ENCODE results near the gene REPS2. TPM values are rescaled to one million over a fixed set of nuclear protein-coding genes. Genes with fewer than 3 reads are reported as not detected.

REPS2 gene
- total and polyA plus RNA-seq, 9 of the 15 experiments (the other 6 are each of a cell fraction or from before 2014, with no cell fraction given), result 0.01 to 0.07 (median 0.01) TPM; not detected in 3

- TF ChIP-seq NR1H2 (CRISPR knock-in tag; IDR thresholded peaks at IDR 0.05), result no peak
Observed at GRCh38 chrX:16981980-16982379, 35.5 kb downstream of the REPS2 start (continued).

DNA sequence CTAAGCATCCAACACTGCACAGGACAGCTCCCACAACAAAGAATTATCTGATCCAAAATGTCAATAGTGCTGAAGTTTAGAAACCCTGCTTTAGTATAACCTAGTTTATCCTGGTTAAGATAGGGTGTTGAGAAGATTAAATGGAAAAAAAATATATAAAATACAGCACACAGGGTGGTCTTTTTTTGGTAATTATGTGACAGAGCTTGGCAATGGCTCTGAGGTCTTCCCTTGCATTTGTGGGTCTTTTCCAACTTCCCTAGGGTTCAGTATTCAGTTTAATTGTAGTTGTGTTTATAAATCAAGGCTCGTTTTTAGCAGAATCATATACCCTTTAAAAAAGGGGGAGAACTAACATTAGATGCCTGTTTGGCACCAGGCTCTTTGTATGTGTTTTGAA is 36.6 kb downstream of the REPS2 start:
- ATAC-seq, result no peak

More for the DNA sequence above, 36.6 kb downstream of the REPS2 start:
- WGBS (ENCODE audit: insufficient coverage, low coverage, missing lambda C conversion rate), result 0% methylated on average over 1 of the region's 1 CpG
- Histone ChIP-seq H3K9ac (ENCODE audit: insufficient read depth in 1 of 2, low read depth in 2 of 2, low read length in 2 of 2) (no peak overlapping the region), H3K36me3 (ENCODE audit: control insufficient read depth, insufficient read depth, low read length) (no peaks in the 10 kb centered on the region), H2AFZ (ENCODE audit: low read depth, low read length) (no peak overlapping the region), H4K20me1 (replicated peaks; ENCODE audit: control insufficient read depth, insufficient read depth, low read length) (no peaks in the 10 kb centered on the region), H3K79me2 (ENCODE audit: control insufficient read depth, insufficient read depth, low read length) (no peaks in the 10 kb centered on the region), H3K9me3 (replicated peaks; ENCODE audit: control insufficient read depth, insufficient read depth, low read depth, low read length) (no peaks in the 10 kb centered on the region), H3K27me3 (ENCODE audit: control insufficient read depth in 2 of 2, insufficient read depth in 2 of 2, low read length in 2 of 2) (no peaks in the 10 kb centered on the region), H3K4me3 (no peak overlapping the region), H3K9me1 (ENCODE audit: control insufficient read depth, insufficient read depth, low read length) (no peaks in the 10 kb centered on the region), H3K27ac (ENCODE audit: extremely low read depth, low read depth, low read length) (no peak overlapping the region), H3K4me2 (ENCODE audit: insufficient read depth, low read length) (no peak overlapping the region), H3K4me1 (replicated peaks in 1 of 2; ENCODE audit: control insufficient read depth in 2 of 2, insufficient read depth in 2 of 2, low read length in 2 of 2) (no peaks in the 10 kb centered on the region)
- DNase-seq (ENCODE audit: extremely low read depth in 1 of 4, low spot score in 3 of 4) (no peak), FAIRE-seq (no peak)
- TF ChIP-seq SREBF2 (CRISPR knock-in tag; IDR thresholded peaks at IDR 0.05), result no peak
- no peak for TF ChIP-seq RBM14 (IDR thresholded peaks at IDR 0.05; ENCODE audit: borderline replicate concordance, insufficient read depth, low read depth, low read length)
- no peak for TF ChIP-seq RBM39 (optimal IDR thresholded peaks at IDR 0.05; ENCODE audit: low read depth, low read length)
- TF ChIP-seq MAFK (IDR thresholded peaks at IDR 0.05; ENCODE audit: low read length), result no peak
- no peak for TF ChIP-seq ZBTB26 (CRISPR knock-in tag; IDR thresholded peaks at IDR 0.05)
- TF ChIP-seq CAMTA2 (CRISPR knock-in tag; conservative IDR thresholded peaks at IDR 0.05), result no peak
- TF ChIP-seq HOXB6 (CRISPR knock-in tag; IDR thresholded peaks at IDR 0.05; ENCODE audit: borderline replicate concordance), result no peak
- TF ChIP-seq SRF (CRISPR knock-in tag; IDR thresholded peaks at IDR 0.05), result no peak
- no peak for TF ChIP-seq SREBF1 (IDR thresholded peaks at IDR 0.05; ENCODE audit: borderline replicate concordance, low read depth, low read length)
- no peak for TF ChIP-seq HNRNPUL1 (IDR thresholded peaks at IDR 0.05; ENCODE audit: low read length)
- no peak for TF ChIP-seq TCF7 (IDR thresholded peaks at IDR 0.05; ENCODE audit: borderline replicate concordance)
- intact Hi-C loops (cut with micrococcal nuclease) (no loop called here), in situ Hi-C loops (cut with MboI) (no loop called here)
- ChIA-PET CTCF (ENCODE audit: low intra/inter-chr PET ratio) (no interaction called here), POLR2A (no interaction called here)
- no TSS peak for BruUV-seq (replicated peaks)
